Neural cell (in vitro differentiated cells): ENCODE data around the gene DGKZ.

ENCODE experiments used
- CTCF ChIP-seq: fragments of 450-650 bp; IDR thresholded peaks from 2 replicates; pipeline ENCODE4 v1.5.1; 2014; ENCODE audit warnings: antibody characterized with exemption, mild to moderate bottlenecking, moderate library complexity; ENCODE audit not compliant: poor library complexity, severe bottlenecking
- EP300 ChIP-seq: fragments of 450-650 bp; conservative IDR thresholded peaks from 2 replicates; pipeline ENCODE4 v1.6.1; 2014; ENCODE audit warnings: antibody characterized with exemption, mild to moderate bottlenecking, moderate library complexity; ENCODE audit not compliant: poor library complexity, severe bottlenecking
- EZH2 ChIP-seq: fragments of 200-600, 300-800 bp; shearing (Covaris generic), sonication (generic); IDR thresholded peaks from 2 replicates; pipeline ENCODE4 v1.6.1; 2014; ENCODE audit warnings: antibody characterized with exemption, low read length, borderline replicate concordance, mild to moderate bottlenecking; ENCODE audit not compliant: insufficient read depth, poor library complexity, severe bottlenecking
- MXI1 ChIP-seq: fragments of 450-650 bp; conservative IDR thresholded peaks from 2 replicates; pipeline ENCODE4 v1.6.1; 2014; ENCODE audit warnings: antibody characterized with exemption, mild to moderate bottlenecking; ENCODE audit not compliant: poor library complexity, severe bottlenecking
- RAD21 ChIP-seq: fragments of 450-650 bp; conservative IDR thresholded peaks from 2 replicates; pipeline ENCODE4 v1.6.1; 2014; ENCODE audit warnings: antibody characterized with exemption, mild to moderate bottlenecking, moderate library complexity
- REST ChIP-seq: IDR thresholded peaks from 2 replicates; pipeline ENCODE4 v1.6.1; 2012; ENCODE audit warnings: borderline replicate concordance
- TAF1 ChIP-seq: IDR thresholded peaks from 2 replicates; pipeline ENCODE4 v1.6.1; 2012; ENCODE audit warnings: low read depth

DNA sequence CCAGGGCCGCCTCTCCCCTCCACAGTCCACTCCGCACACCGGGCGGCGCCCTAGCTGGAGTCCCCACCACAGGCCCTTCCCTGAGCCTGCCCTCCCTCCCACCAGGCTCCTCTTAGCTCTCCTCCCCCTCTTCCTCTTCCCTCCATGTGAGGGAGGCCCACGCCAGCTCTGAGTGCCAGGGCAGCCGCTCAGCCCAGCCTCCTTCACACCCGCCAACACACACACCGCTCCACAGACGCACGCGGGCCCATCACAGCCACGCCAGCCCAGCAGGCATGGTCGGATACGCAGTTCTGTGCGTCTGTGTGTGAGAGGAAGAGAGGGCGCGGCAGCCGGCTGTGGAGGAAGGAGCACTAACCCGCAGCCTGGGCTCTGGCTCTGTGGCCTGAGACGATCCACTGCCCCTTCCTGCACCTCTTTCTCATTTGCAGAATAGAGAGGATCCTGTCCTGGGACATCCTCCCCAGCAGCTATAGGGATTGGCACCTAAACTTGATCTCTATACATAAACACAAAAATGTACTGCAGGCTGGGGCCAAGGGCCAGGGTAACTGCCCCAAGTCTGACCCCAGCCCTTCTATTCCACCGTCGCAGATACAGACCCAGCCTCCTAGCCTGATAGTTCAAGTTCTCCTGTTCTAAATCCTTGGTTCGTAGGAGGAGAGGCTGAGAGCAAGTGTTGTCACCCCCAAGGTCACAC, 40.8 kb downstream of the DGKZ start:
- no peak for TF ChIP-seq TAF1
- TF ChIP-seq CTCF, result no peak
- no peak for TF ChIP-seq EZH2
- TF ChIP-seq MXI1, result no peak
- no peak for TF ChIP-seq EP300
- no peak for TF ChIP-seq RAD21
- no peak for TF ChIP-seq REST
